H1 (cell line): ENCODE results near the gene TOP2A.
A peak's percentile ranks its signal among the peaks of the same experiment; 100 is the strongest.

Experiments
- CEBPB ChIP-seq: IDR thresholded peaks from 2 replicates; pipeline ENCODE4 v1.6.1; 2012; ENCODE audit warnings: low read depth, low read length
- CHD2 ChIP-seq: IDR thresholded peaks from 2 replicates; pipeline ENCODE4 v1.6.1; 2012; ENCODE audit warnings: low read length, improper control_type of control experiment
- EGR1 ChIP-seq: IDR thresholded peaks from 2 replicates; pipeline ENCODE4 v1.6.1; 2011; ENCODE audit warnings: low read depth, low read length, borderline replicate concordance
- EP300 ChIP-seq, 2 experiments: IDR thresholded peaks; 1 replicate in 1 of 2; 2 replicates in 1 of 2; pipeline ENCODE4 v1.6.1; 2011 to 2012; ENCODE audit warnings: low read depth in 2 of 2, low read length in 2 of 2, mild to moderate bottlenecking in 2 of 2, borderline replicate concordance in 1 of 2, inconsistent platforms in 1 of 2, moderate library complexity in 1 of 2
- EZH2 ChIP-seq: fragments of 200-600 bp; sonication (generic); IDR thresholded peaks from 2 replicates; pipeline ENCODE4 v1.7.1; 2012; ENCODE audit warnings: low read depth, mild to moderate bottlenecking, moderate library complexity, low read length, inconsistent platforms; ENCODE audit not compliant: severe bottlenecking
- FOSL1 ChIP-seq: IDR thresholded peaks from 2 replicates; pipeline ENCODE4 v1.6.1; 2011; ENCODE audit warnings: mild to moderate bottlenecking, low read depth, low read length, moderate library complexity; ENCODE audit not compliant: insufficient read depth
- JUND ChIP-seq: IDR thresholded peaks from 2 replicates; pipeline ENCODE4 v1.6.1; 2011; ENCODE audit warnings: mild to moderate bottlenecking, improper control_type of control experiment, low read length
- MAFK ChIP-seq: IDR thresholded peaks from 2 replicates; pipeline ENCODE4 v1.6.1; 2012; ENCODE audit warnings: low read depth, mild to moderate bottlenecking, improper control_type of control experiment, low read length
- POLR2A ChIP-seq, 2 experiments: IDR thresholded peaks; 1 replicate in 1 of 2; 2 replicates in 1 of 2; pipeline ENCODE4 v1.6.1; 2011; ENCODE audit warnings: low read depth in 2 of 2, low read length in 2 of 2, mild to moderate bottlenecking in 2 of 2; ENCODE audit errors: control extremely low read depth in 1 of 2
- POLR2AphosphoS5 ChIP-seq: IDR thresholded peaks from 2 replicates; pipeline ENCODE4 v1.6.1; 2011; ENCODE audit warnings: low read depth, low read length
- TF ChIP-seq, protein P1 (sequence below), 3 experiments: IDR thresholded peaks; 1 replicate in 2 of 3; 2 replicates in 1 of 3; pipeline versions ENCODE4 v1.5.1 to v1.6.1; 2011; ENCODE audit warnings: low read length in 3 of 3, mild to moderate bottlenecking in 3 of 3, inconsistent platforms in 2 of 3, low read depth in 1 of 3, moderate library complexity in 1 of 3; ENCODE audit not compliant: insufficient read depth in 1 of 3; ENCODE audit errors: control extremely low read depth in 1 of 3
- TF ChIP-seq, protein P2 (sequence below): IDR thresholded peaks from 2 replicates; pipeline ENCODE4 v1.6.1; 2011; ENCODE audit warnings: low read depth, mild to moderate bottlenecking, low read length; ENCODE audit not compliant: insufficient read depth

GRCh38 chr17:40422990-40423633 lies 5.4 kb upstream of the TOP2A start:
- no peak for TF ChIP-seq EZH2
- 0 out of 2 replicates have a peak, but pooled peaks have one; percentile 15 for TF ChIP-seq CHD2
- TF ChIP-seq, protein P1, sequence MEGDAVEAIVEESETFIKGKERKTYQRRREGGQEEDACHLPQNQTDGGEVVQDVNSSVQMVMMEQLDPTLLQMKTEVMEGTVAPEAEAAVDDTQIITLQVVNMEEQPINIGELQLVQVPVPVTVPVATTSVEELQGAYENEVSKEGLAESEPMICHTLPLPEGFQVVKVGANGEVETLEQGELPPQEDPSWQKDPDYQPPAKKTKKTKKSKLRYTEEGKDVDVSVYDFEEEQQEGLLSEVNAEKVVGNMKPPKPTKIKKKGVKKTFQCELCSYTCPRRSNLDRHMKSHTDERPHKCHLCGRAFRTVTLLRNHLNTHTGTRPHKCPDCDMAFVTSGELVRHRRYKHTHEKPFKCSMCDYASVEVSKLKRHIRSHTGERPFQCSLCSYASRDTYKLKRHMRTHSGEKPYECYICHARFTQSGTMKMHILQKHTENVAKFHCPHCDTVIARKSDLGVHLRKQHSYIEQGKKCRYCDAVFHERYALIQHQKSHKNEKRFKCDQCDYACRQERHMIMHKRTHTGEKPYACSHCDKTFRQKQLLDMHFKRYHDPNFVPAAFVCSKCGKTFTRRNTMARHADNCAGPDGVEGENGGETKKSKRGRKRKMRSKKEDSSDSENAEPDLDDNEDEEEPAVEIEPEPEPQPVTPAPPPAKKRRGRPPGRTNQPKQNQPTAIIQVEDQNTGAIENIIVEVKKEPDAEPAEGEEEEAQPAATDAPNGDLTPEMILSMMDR (IDR thresholded peaks at IDR 0.05; ENCODE audit: control extremely low read depth in 1 of 3, insufficient read depth in 1 of 3, low read depth in 1 of 3, low read length in 3 of 3), result peak; percentile 1 to 16 (median 4); a peak in 3 of 4 replicates
- TF ChIP-seq, protein P2, sequence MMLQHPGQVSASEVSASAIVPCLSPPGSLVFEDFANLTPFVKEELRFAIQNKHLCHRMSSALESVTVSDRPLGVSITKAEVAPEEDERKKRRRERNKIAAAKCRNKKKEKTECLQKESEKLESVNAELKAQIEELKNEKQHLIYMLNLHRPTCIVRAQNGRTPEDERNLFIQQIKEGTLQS, result no peak
- TF ChIP-seq POLR2A (IDR thresholded peaks at IDR 0.05; ENCODE audit: control extremely low read depth in 1 of 2, low read depth in 2 of 2, low read length in 2 of 2), result no peak
- TF ChIP-seq CEBPB, result no peak
- TF ChIP-seq EP300 (IDR thresholded peaks at IDR 0.05; ENCODE audit: borderline replicate concordance in 1 of 2, low read depth in 2 of 2, low read length in 2 of 2), result no peak; a peak in 1 of 3 replicates
- TF ChIP-seq MAFK, result no peak
- TF ChIP-seq POLR2AphosphoS5, result no peak
- 0 out of 2 replicates have a peak, but pooled peaks have one; percentile 59 for TF ChIP-seq EGR1
- TF ChIP-seq JUND, result no peak
- TF ChIP-seq FOSL1, result no peak
